Esophagus squamous epithelium (tissue), 5 donors: ENCODE data around the gene TNRC6A. TPM values are rescaled to one million over a fixed set of nuclear protein-coding genes. Genes with fewer than 3 reads are reported as not detected.

Experiments used
- DNase-seq: peaks from one replicate; lab custom pipeline; 2025; lab: John Stamatoyannopoulos, UW
- H3K27ac ChIP-seq, 4 donors: fragments of 200-600 bp; sonication (generic); one replicate each; pipeline ENCODE4 v1.5.1; 2016 to 2019; ENCODE audit warnings: mild to moderate bottlenecking in 1 of 4
- H3K27me3 ChIP-seq, 4 donors: fragments of 200-600 bp; sonication (generic); 1 replicate in 3 of 4; 2 replicates in 1 of 4; pipeline versions ENCODE4 v1.5.1 to v1.6.0; 2017 to 2021; ENCODE audit warnings: antibody characterized with exemption in 1 of 4
- H3K36me3 ChIP-seq, 3 donors: fragments of 200-600 bp; sonication (generic); one replicate each; pipeline ENCODE4 v1.5.1; 2016 to 2019
- H3K4me1 ChIP-seq, 3 donors: fragments of 200-600 bp; sonication (generic); one replicate each; pipeline ENCODE4 v1.5.1; 2017 to 2019
- H3K4me3 ChIP-seq, 4 donors: fragments of 200-600 bp; sonication (generic); 1 replicate in 3 of 4; 2 replicates in 1 of 4; pipeline ENCODE4 v1.5.1; 2016 to 2019; ENCODE audit warnings: mild to moderate bottlenecking in 2 of 4, moderate library complexity in 1 of 4
- H3K9me3 ChIP-seq, 3 donors: fragments of 200-600 bp; sonication (generic); one replicate each; pipeline ENCODE4 v1.5.1; 2016 to 2019
- POLR2A ChIP-seq, 4 donors: fragments of 450-650 bp; IDR thresholded peaks; one replicate each; pipeline ENCODE4 v1.6.1; 2017; ENCODE audit warnings: antibody characterized with exemption in 4 of 4, mild to moderate bottlenecking in 4 of 4, moderate library complexity in 3 of 4
- WGBS, 2 donors: methylation state at CpG; one replicate each; pipeline ENCODE4 v1.1.5; 2018; 5-methylcytosine and 5-hydroxymethylcytosine counted together
- intact Hi-C: fragments of 100-400 bp; cut with DNase I; formaldehyde crosslinking; loops from one replicate; pipeline ENCODE4 v1.15.0; 2022
- total RNA-seq, 4 donors: library from RNA; depleted of rRNA; stranded (reverse); fragments of >200 nt; gene quantifications; one replicate each; pipeline ENCODE4 v1.1.0, GENCODE V29; 2016
- TF ChIP-seq, protein P1 (sequence below), 6 experiments: fragments of 450-650 bp in 4 of 6; fragments of 200-600 bp in 2 of 6; sonication (generic) in 2 of 6; IDR thresholded peaks; one replicate each; pipeline ENCODE4 v1.5.1; 2016 to 2019; ENCODE audit warnings: antibody characterized with exemption in 6 of 6, mild to moderate bottlenecking in 4 of 6, moderate library complexity in 4 of 6
- donor health status: DM: yes; HTN: yes; CAD: no.

The TNRC6A gene
- total RNA-seq, 4 donors from 2014 or later: 12.3 to 34.0 (median 18.5) TPM

DNA sequence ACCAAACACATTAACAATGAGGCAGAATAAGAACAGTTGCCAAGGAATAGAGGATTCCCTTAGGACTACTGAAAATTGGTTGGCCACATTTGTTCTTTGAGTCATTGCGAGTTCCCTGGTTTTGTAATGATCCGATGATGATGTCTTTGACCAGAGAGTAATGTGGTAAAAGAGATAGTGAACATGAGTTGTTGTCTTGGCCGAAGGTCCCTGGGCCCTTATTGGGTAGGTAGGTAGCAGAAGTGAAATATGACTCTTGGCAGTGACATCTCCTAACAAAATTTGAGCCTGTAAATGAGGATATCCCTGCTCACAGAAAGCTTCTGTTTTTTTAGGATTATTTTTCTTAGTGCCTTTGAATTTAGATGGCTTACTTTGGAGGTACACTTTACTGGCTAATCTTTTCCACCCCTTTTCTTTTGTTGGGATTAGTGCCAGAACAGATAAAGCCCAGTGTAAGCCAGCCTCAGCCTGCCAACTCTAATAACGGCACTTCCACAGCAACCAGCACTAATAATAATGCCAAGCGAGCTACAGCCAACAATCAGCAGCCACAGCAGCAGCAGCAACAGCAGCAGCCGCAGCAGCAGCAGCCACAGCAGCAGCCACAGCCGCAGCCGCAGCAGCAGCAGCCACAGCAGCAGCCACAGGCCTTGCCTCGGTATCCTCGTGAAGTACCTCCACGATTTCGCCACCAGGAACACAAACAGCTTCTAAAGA lies 47.2 kb downstream of the TNRC6A start:
- Histone ChIP-seq H3K9me3 (no peaks in the 10 kb centered on the region), H3K27ac (peak overlapping the region in 3 of 4 donors; percentile 32 to 57 (median 49)), H3K4me3 (no peak overlapping the region), H3K36me3 (peaks cover 0 to 58% (median 20%) of the 10 kb centered on the region in 3 donors), H3K4me1 (peaks cover 4 to 27% (median 4%) of the 10 kb centered on the region in 3 donors), H3K27me3 (no peaks in the 10 kb centered on the region)
- intact Hi-C loops: no loop called here
- WGBS, 2 donors: 73 to 80% methylated on average over 3 to 12 of the region's 12 CpGs
- no peak for TF ChIP-seq POLR2A (IDR thresholded peaks at IDR 0.05)
- no peak for DNase-seq

DNA sequence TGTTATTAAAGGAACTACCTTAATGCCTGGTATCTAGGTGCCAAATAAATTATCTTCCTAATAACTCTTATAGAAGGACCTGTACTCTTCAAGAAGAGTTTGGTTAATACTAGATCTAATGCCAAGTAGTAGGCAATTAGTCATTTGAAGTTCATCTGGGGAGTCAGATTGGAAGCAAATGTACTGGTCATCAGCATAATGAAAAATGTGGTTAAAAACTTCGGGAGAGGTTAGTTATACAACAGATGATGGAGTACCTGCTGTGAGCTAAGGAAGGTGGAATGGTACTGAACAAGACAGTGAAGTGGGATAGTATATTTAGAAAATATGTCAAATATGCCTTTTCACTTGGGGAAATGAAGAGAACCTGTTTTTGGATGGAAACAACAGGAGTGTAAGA lies 49.2 kb downstream of the TNRC6A start:
- Histone ChIP-seq H3K4me3 (no peak overlapping the region), H3K9me3 (no peaks in the 10 kb centered on the region), H3K4me1 (peaks cover 0 to 24% (median 4%) of the 10 kb centered on the region in 3 donors), H3K36me3 (peaks cover 0 to 72% (median 20%) of the 10 kb centered on the region in 3 donors), H3K27ac (no peak overlapping the region), H3K27me3 (no peaks in the 10 kb centered on the region)
- intact Hi-C loops: no loop called here
- no peak for TF ChIP-seq POLR2A (IDR thresholded peaks at IDR 0.05)
- TF ChIP-seq, protein P1, sequence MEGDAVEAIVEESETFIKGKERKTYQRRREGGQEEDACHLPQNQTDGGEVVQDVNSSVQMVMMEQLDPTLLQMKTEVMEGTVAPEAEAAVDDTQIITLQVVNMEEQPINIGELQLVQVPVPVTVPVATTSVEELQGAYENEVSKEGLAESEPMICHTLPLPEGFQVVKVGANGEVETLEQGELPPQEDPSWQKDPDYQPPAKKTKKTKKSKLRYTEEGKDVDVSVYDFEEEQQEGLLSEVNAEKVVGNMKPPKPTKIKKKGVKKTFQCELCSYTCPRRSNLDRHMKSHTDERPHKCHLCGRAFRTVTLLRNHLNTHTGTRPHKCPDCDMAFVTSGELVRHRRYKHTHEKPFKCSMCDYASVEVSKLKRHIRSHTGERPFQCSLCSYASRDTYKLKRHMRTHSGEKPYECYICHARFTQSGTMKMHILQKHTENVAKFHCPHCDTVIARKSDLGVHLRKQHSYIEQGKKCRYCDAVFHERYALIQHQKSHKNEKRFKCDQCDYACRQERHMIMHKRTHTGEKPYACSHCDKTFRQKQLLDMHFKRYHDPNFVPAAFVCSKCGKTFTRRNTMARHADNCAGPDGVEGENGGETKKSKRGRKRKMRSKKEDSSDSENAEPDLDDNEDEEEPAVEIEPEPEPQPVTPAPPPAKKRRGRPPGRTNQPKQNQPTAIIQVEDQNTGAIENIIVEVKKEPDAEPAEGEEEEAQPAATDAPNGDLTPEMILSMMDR (IDR thresholded peaks at IDR 0.05): no peak
- WGBS, 2 donors: 80 to 81% methylated on average over 1 of the region's 1 CpG
- no peak for DNase-seq

DNA sequence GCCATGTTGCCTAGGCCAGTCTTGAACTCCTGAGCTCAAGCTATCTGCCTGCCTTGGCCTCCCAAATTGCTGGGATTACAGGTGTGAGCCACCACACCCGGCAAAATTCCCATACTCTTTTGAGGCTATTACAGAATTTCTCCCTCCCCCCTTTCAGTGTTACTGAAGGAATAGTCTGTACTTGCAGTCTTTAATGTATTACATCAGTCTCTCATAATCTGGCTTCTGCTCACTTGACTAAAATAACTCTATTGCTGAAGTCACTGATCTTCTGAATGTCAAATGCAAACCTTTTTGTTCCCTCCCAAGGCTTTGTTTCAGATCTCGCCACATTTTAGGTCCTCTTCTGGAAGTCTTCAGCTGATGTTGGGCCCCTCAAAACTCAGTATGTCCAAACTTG lies 51.8 kb downstream of the TNRC6A start:
- intact Hi-C loops: no loop called here
- 89 to 100% methylated on average over 1 to 2 of the region's 2 CpGs for WGBS, 2 donors
- Histone ChIP-seq H3K27ac (no peak overlapping the region), H3K4me3 (no peak overlapping the region), H3K9me3 (no peaks in the 10 kb centered on the region), H3K27me3 (no peaks in the 10 kb centered on the region), H3K4me1 (peaks cover 0 to 14% (median 0%) of the 10 kb centered on the region in 3 donors), H3K36me3 (peaks cover 0 to 84% (median 20%) of the 10 kb centered on the region in 3 donors)
- DNase-seq: no peak
- TF ChIP-seq, protein P1 (IDR thresholded peaks at IDR 0.05): no peak
- no peak for TF ChIP-seq POLR2A (IDR thresholded peaks at IDR 0.05)

DNA sequence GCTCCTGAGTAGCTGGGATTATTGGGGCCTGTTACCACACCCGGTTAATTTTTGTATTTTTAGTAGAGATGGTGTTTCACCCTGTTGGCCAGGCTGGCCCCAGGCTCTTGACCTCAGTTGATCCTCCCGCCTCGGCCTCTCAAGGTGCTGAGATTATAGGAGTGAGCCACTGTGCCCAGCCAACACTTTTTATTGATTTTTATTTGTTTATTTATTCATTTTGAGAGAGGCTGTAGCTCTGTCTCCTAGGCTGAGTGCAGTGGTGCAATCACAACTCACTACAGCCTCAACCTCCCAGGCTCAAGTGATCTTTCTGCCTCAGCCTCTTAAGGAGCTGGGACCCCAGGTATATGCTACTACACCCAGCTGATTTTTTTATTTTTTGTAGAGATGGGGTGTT lies 54.7 kb downstream of the TNRC6A start:
- TF ChIP-seq, protein P1 (IDR thresholded peaks at IDR 0.05): no peak
- TF ChIP-seq POLR2A (IDR thresholded peaks at IDR 0.05): no peak
- H3K36me3 ChIP-seq: peaks cover under 1 to 85% (median 19%) of the 10 kb centered on the region in 3 donors
- intact Hi-C loops: no loop called here

DNA sequence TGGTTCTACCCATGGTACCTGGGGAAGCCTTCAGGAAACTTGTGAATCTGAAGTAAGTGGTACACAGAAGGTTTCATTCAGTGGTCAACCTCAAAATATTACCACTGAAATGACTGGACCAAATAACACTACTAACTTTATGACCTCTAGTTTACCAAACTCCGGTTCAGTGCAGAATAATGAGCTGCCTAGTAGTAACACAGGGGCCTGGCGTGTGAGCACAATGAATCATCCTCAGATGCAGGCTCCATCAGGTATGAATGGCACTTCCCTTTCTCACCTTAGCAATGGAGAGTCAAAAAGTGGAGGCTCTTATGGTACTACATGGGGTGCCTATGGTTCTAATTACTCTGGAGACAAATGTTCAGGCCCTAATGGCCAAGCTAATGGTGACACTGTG lies 60.4 kb downstream of the TNRC6A start:
- no peaks in the 10 kb centered on the region for H3K9me3 ChIP-seq
- no peaks in the 10 kb centered on the region for H3K4me1 ChIP-seq
- H3K27me3 ChIP-seq: no peaks in the 10 kb centered on the region
- peaks cover 25 to 88% (median 31%) of the 10 kb centered on the region in 3 donors for H3K36me3 ChIP-seq
- no peak overlapping the region for H3K27ac ChIP-seq
- H3K4me3 ChIP-seq: no peak overlapping the region
- TF ChIP-seq, protein P1 (IDR thresholded peaks at IDR 0.05): no peak
- no peak for TF ChIP-seq POLR2A (IDR thresholded peaks at IDR 0.05)
- WGBS, 2 donors: 39 to 76% methylated on average over 2 of the region's 2 CpGs
- no peak for DNase-seq
- intact Hi-C loops: no loop called here

More for the DNA sequence above, 54.7 kb downstream of the TNRC6A start:
- no peak overlapping the region for H3K27ac ChIP-seq
- no peaks in the 10 kb centered on the region for H3K4me1 ChIP-seq
- H3K9me3 ChIP-seq: no peaks in the 10 kb centered on the region
- DNase-seq: no peak
- no peak overlapping the region for H3K4me3 ChIP-seq
- H3K27me3 ChIP-seq: no peaks in the 10 kb centered on the region
- WGBS, 2 donors: 87 to 97% methylated on average over 3 of the region's 3 CpGs
